Measurements from ENCODE around the gene LCOR.

GRCh38 chr10:96890580-96890979, 58.5 kb downstream of the LCOR start:
- no peak for TF ChIP-seq GATA2 (IDR thresholded peaks at IDR 0.05; ENCODE audit: low read depth, low read length)
- TF ChIP-seq GATA3 (IDR thresholded peaks at IDR 0.05; ENCODE audit: low read depth, low read length): no peak

Data from SH-SY5Y (cell line).